HG03469 (cell line): ENCODE results near the gene IRAK1BP1.
"Not testable (repeated sequence)": the region's sequence is repeated elsewhere in the genome, so short reads cannot be mapped to it uniquely, and the experiment has no call there.

ENCODE experiments used
- ATAC-seq: cut with Tn5 transposase; IDR thresholded peaks from one replicate; pipeline ENCODE4 v1.9.1; 2021; ENCODE audit warnings: mild to moderate bottlenecking, moderate library complexity, moderate number of reproducible peaks; ENCODE audit not compliant: unreplicated experiment

IRAK1BP1 gene

DNA sequence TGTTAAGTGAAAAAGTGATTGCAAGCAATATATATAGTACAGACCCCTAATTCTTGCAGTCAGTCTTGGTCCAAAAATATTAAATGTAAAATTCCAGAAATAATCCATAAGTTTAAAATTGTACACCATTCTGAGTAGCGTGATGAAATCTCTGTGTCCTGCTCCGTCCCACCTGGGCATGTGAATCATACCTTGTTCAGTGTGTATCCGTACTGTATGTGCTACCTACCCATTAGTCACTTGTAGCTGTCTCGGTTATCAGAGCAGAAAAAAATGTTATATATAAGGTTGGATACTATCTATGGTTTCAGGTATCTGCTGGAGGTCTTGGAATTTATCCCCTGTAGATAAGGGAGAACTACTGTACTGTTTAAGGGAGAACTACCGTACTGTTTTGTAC lies 16.3 kb downstream of the IRAK1BP1 start:
- no peak for ATAC-seq

DNA sequence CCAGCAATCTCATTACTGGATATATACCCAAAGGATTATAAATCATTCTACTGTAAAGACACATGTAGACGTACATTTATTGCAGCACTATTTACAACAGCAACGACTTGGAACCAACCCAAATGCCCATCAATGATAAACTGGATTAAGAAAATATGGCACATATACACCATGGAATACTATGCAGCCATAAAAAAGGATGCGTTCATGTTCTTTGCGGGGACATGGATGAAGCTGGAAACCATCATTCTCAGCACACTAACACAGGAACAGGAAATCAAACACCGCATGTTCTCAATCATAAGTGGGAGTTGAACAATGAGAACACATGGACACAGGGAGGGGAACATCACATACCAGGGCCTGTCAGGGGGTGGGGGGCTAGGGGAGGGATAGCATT lies 22.6 kb downstream of the IRAK1BP1 start:
- ATAC-seq: not testable (repeated sequence)

GRCh38 chr6:78896227-78896626 lies 28.9 kb downstream of the IRAK1BP1 start:
- ATAC-seq: no peak

- ATAC-seq: no peak
Measured at GRCh38 chr6:78908621-78909020, 41.3 kb downstream of the IRAK1BP1 start.

DNA sequence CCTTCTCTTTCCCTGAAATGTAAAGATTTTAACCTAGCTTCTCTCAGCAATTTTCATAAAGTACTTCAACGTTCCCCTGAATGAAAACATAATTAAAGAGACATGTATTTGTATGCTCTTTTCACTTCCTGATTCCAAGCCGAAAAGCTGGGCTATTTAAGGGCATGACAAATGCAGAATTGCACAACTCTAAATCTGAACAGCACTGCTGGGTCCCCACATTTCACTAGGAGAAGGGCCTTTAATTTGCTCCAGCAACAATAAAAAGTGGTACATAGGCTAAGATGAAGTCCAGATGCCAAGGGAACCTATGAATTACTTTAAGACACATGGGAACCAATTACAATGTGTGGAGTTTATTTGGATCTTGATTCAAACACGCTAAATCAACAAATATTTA lies 42.0 kb downstream of the IRAK1BP1 start:
- ATAC-seq: peak; percentile 42

- ATAC-seq: no peak
Measured at GRCh38 chr6:78910010-78910409, 42.7 kb downstream of the IRAK1BP1 start.

DNA sequence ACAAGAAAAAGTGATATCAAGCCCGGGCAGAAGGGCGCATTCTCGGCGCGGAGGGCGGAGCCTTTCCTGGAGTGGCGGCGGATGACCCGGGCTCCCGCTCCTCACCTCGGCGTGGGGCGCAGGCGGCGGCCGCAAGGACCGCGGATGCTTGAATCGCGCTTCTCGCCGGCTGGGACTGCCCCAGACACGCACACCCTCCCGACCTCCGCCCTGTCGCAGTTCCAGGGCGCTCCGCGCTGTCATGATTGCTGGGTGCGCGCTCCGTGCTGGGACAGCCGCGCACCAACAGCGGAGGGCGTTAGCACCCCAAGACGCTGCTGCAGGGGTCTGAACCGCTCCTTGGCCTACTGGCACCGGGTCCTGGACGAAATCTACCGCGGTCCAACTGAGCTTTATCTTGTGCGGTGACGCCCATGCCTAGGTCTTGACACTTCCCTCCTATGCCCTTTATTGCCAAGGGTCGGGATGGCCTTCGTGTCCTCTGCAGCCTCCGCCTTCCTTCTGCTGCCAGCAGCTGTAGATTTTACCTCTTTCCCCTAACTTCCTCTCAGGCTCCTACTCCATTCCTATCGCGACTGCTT lies 43.3 kb downstream of the IRAK1BP1 start:
- peak; percentile 40 for ATAC-seq

GRCh38 chr6:78911218-78911940 lies 44.0 kb downstream of the IRAK1BP1 start:
- ATAC-seq: no peak

- no peak for ATAC-seq
Measured at GRCh38 chr6:78916411-78916810, 49.1 kb downstream of the IRAK1BP1 start.

DNA sequence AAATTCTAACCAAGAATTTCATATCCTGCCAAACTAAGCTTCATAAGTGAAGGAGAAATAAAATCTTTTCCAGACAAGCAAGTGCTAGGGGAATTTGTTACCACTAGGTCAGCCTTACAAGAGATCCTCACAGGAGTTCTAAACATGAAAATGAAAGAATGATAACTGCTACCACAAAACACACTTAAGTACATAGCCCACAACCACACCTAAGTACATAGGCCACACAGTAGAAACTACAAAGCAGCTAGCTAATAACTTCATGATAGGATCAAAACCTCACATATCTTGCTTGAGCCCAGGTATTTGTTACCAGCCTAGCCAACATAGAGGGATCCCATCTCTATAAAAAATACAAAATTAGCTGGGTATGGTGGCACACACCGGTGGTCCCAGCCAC lies 50.4 kb downstream of the IRAK1BP1 start:
- ATAC-seq: no peak

- ATAC-seq: not testable (repeated sequence)
Measured at GRCh38 chr6:78921168-78921567, 53.8 kb downstream of the IRAK1BP1 start.

DNA sequence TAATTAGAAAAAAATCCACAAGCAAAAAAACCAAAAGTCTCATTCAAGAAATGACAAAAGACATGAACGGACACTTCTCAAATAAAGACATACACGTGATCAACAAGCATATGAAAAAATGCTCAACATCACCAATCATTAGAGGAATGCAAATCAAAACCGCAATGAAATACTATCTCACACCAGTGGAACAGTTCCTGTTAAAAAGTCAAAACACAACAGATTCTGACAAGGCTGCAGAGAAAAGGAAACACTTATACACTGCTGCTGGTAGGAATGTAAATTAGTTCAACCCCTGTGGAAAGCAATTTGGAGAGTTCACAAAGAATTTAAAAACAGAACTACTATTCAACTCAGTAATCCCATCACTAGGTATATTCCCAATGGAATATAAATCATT lies 58.0 kb downstream of the IRAK1BP1 start:
- no peak for ATAC-seq

GRCh38 chr6:78935553-78935952 lies 68.2 kb downstream of the IRAK1BP1 start:
- ATAC-seq: no peak

DNA sequence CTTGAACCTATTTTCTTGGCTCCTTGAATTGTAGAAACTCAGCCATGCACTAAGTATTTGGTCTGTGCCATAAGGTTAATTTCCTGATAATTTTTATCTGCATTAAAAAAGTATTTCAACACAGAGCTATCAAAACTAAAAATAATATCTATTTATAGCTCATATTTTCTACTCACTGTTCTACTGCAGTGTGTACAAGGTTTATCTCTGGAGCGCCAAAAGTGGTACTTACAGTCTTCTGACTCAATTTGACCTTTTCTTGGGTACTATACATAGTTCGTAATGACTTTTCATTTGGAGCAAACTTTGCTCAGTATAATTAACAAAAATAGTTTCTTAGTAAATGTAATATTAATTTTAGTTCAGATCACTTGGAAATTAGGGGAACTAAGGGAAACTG lies 69.2 kb downstream of the IRAK1BP1 start:
- ATAC-seq: no peak

DNA sequence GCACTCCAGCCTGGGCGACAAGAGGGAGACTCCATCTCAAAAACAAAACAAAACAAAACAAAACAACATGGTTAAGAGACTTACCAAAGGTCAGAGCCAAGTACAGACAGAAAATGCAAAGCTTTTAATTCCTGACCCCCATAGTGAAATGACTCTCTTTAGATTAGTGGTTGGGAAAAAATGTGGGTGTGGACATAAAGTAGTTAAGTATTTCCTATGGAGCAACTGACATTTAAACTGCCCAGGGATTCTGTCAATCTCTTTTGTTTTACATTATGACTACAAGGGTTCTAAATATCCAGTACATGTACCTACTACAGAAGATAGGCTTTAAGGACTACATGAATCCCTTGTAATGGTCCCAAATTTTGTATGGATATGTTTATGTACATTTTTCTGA lies 75.1 kb downstream of the IRAK1BP1 start:
- ATAC-seq: no peak

GRCh38 chr6:78947529-78947928 lies 80.2 kb downstream of the IRAK1BP1 start:
- no peak for ATAC-seq

- no peak for ATAC-seq
Measured at GRCh38 chr6:78947962-78948361, 80.6 kb downstream of the IRAK1BP1 start.

DNA sequence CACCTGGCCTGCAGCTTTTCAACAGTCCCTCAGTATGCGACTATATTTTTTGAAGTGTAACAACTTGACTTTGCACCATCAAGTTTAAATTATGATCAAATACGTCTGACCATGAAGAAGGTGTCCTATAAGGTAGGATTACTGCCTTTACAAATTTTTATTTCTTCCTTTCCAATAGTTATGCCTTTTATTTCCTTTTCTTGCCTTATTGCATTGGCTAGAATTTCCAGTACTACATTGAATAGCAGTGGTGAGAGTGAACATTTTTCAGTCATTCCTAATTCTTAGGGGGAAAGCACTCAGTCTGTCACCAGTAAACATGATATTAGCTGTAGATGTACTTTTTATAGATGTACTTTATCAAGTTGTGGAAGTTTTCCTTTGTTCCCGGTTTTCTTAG lies 81.4 kb downstream of the IRAK1BP1 start:
- ATAC-seq: no peak

DNA sequence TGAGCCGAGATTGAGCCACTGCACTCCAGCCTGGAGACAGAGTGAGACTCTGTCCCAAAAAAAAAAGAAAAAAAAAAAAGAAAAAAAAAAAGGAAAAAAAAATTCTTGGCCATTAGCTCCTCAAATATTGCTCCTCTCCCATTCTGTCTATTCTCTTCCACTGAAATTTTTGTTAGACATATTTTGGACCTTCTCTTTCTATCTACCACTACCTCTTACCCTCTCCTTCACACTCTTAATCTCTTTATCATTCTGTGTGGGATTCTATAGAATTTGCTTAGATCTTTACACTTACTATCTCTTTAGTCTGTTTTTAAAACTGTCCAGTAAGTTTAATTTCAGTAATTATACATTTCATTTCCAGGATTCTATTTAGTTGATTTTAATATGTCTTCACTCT lies 85.0 kb downstream of the IRAK1BP1 start:
- no peak for ATAC-seq
